Osteocyte (in vitro differentiated cells): ENCODE measurements around the gene YPEL1. TPM values are rescaled to one million over a fixed set of nuclear protein-coding genes. Genes with fewer than 3 reads are reported as not detected.

Experiments
- DNase-seq: peaks from one replicate; pipeline ENCODE4 v3.0.0; 2021; ENCODE audit warnings: mixed read lengths; ENCODE audit not compliant: unreplicated experiment; ENCODE audit errors: extremely low spot score
- H3K27ac Mint-ChIP-seq: one replicate; pipeline ENCODE4 v1.8.0; 2021; ENCODE audit warnings: mild to moderate bottlenecking, mixed read lengths; ENCODE audit not compliant: unreplicated experiment
- H3K27me3 Mint-ChIP-seq: one replicate; pipeline ENCODE4 v1.8.0; 2021; ENCODE audit warnings: mixed read lengths; ENCODE audit not compliant: unreplicated experiment
- H3K36me3 Mint-ChIP-seq: one replicate; pipeline ENCODE4 v1.8.0; 2021; ENCODE audit warnings: mixed read lengths; ENCODE audit not compliant: unreplicated experiment
- H3K4me1 Mint-ChIP-seq: one replicate; pipeline ENCODE4 v1.8.0; 2021; ENCODE audit warnings: mixed read lengths; ENCODE audit not compliant: unreplicated experiment
- H3K4me3 Mint-ChIP-seq: one replicate; pipeline ENCODE4 v1.8.0; 2021; ENCODE audit warnings: mild to moderate bottlenecking, moderate library complexity, mixed read lengths; ENCODE audit not compliant: unreplicated experiment
- H3K9me3 Mint-ChIP-seq: one replicate; pipeline ENCODE4 v1.8.0; 2021; ENCODE audit warnings: mixed read lengths; ENCODE audit not compliant: unreplicated experiment
- CTCF ChIP-seq: fragments of 200-600 bp; sonication (generic); IDR thresholded peaks from 2 replicates; pipeline ENCODE4 v1.5.0; 2021; ENCODE audit warnings: antibody characterized with exemption, mild to moderate bottlenecking, moderate library complexity
- long read RNA-seq: library from polyadenylated mRNA; unstranded; transcript quantifications from one replicate; pipeline ENCODE4 v2.0.0, GENCODE V29; 2021
- total RNA-seq: library from RNA; stranded (reverse); gene quantifications from 2 replicates; pipeline ENCODE4 v1.2.1, GENCODE V29; 2021

YPEL1 gene
- total RNA-seq: 14.7 and 15.1 TPM in 2 replicates
- long read RNA-seq, partial matches to known transcripts: 0 of 5 reads
- long read RNA-seq, other reads (novel, unspliced or antisense): 5 of 5 reads

GRCh38 chr22:21735200-21736083 is at the start of gene YPEL1:
Gene YPEL1, minus strand, starts transcription at chr22:21735794. Its CDS starts 25,050 bp downstream, at chr22:21710744.
- peak; percentile 100 for DNase-seq
- no peak for TF ChIP-seq CTCF
- Mint-ChIP-seq H3K27me3 (peaks cover 4% of the 10 kb centered on the region), H3K9me3 (no peaks in the 10 kb centered on the region), H3K4me1 (peaks cover 7% of the 10 kb centered on the region), H3K36me3 (peaks cover 3% of the 10 kb centered on the region), H3K4me3 (peak within 1 kb of the TSS; percentile 88), H3K27ac (peak within 1 kb of the TSS; percentile 91)

GRCh38 chr22:21780259-21780658 is 44.7 kb upstream of the YPEL1 start:
- no peaks in the 10 kb centered on the region for H3K9me3 Mint-ChIP-seq

GRCh38 chr22:21779444-21779843 is 43.9 kb upstream of the YPEL1 start:
- no peak for TF ChIP-seq CTCF
- Mint-ChIP-seq H3K27me3 (no peaks in the 10 kb centered on the region), H3K4me3 (no peak overlapping the region), H3K4me1 (peaks cover 3% of the 10 kb centered on the region), H3K36me3 (peaks cover 17% of the 10 kb centered on the region), H3K9me3 (no peaks in the 10 kb centered on the region), H3K27ac (no peak overlapping the region)
- DNase-seq: no peak

More at GRCh38 chr22:21780259-21780658, 44.7 kb upstream of the YPEL1 start:
- no peak overlapping the region for H3K27ac Mint-ChIP-seq
- no peak overlapping the region for H3K4me3 Mint-ChIP-seq
- no peak for DNase-seq
- H3K36me3 Mint-ChIP-seq: peaks cover 22% of the 10 kb centered on the region
- no peaks in the 10 kb centered on the region for H3K27me3 Mint-ChIP-seq
- peaks cover 3% of the 10 kb centered on the region for H3K4me1 Mint-ChIP-seq
- no peak for TF ChIP-seq CTCF

- no peaks in the 10 kb centered on the region for H3K27me3 Mint-ChIP-seq
- H3K36me3 Mint-ChIP-seq: peaks cover 14% of the 10 kb centered on the region
- TF ChIP-seq CTCF: no peak
- peaks cover 3% of the 10 kb centered on the region for H3K4me1 Mint-ChIP-seq
- H3K9me3 Mint-ChIP-seq: no peaks in the 10 kb centered on the region
- no peak overlapping the region for H3K4me3 Mint-ChIP-seq
- no peak for DNase-seq
- H3K27ac Mint-ChIP-seq: no peak overlapping the region
These were observed 43.2 kb upstream of the YPEL1 start for GRCh38 chr22:21778705-21779363.

- H3K27me3 Mint-ChIP-seq: no peaks in the 10 kb centered on the region
- no peaks in the 10 kb centered on the region for H3K9me3 Mint-ChIP-seq
- H3K36me3 Mint-ChIP-seq: peaks cover 50% of the 10 kb centered on the region
- H3K27ac Mint-ChIP-seq: no peak overlapping the region
- DNase-seq: no peak
- no peak overlapping the region for H3K4me3 Mint-ChIP-seq
- TF ChIP-seq CTCF: no peak
- H3K4me1 Mint-ChIP-seq: no peaks in the 10 kb centered on the region
These were observed 36.0 kb upstream of the YPEL1 start for GRCh38 chr22:21771631-21771976.
